Calu3 (cell line): ENCODE measurements around the gene CKS2. TPM values are rescaled to one million over a fixed set of nuclear protein-coding genes. Genes with fewer than 3 reads are reported as not detected.
A peak's percentile ranks its signal among the peaks of the same experiment; 100 is the strongest.
"Not testable (repeated sequence)": the region's sequence is repeated elsewhere in the genome, so short reads cannot be mapped to it uniquely, and the experiment has no call there.

Experiments
- Bru-seq: library from RNA; stranded (reverse); fragments of 400-500 nt; gene quantifications from one replicate; lab custom pipeline; 2021; lab: Mats Ljungman, UMichigan
- BruChase-seq, 2 experiments: library from RNA; stranded (reverse); fragments of 400-500 nt; gene quantifications; one replicate each; lab custom pipeline; 2021; lab: Mats Ljungman, UMichigan
- BruUV-seq: library from RNA; stranded (reverse); fragments of 400-500 nt; replicated peaks from 2 replicates; lab custom pipeline; 2021; lab: Mats Ljungman, UMichigan
- CTCF ChIA-PET: fragments of 300-600 bp; sonication (Branson Sonifier 250); formaldehyde crosslinking; loops from one replicate; lab custom pipeline; 2022; ENCODE audit warnings: antibody characterized with exemption; lab: Charles Lee
- DNase-seq: peaks from one replicate; pipeline ENCODE4 v3.0.0; 2022
- H3K27ac Mint-ChIP-seq: one replicate; pipeline ENCODE4 v1.8.0; 2022; ENCODE audit warnings: mixed read lengths; ENCODE audit not compliant: unreplicated experiment
- H3K27me3 Mint-ChIP-seq: one replicate; pipeline ENCODE4 v1.8.0; 2022; ENCODE audit warnings: mixed read lengths; ENCODE audit not compliant: unreplicated experiment
- H3K36me3 Mint-ChIP-seq: one replicate; pipeline ENCODE4 v1.8.0; 2022; ENCODE audit warnings: mild to moderate bottlenecking, moderate library complexity, mixed read lengths; ENCODE audit not compliant: insufficient read depth, unreplicated experiment
- H3K4me1 Mint-ChIP-seq: one replicate; pipeline ENCODE4 v1.8.0; 2022; ENCODE audit warnings: mild to moderate bottlenecking, low read depth, mixed read lengths; ENCODE audit not compliant: unreplicated experiment
- H3K4me3 Mint-ChIP-seq: one replicate; pipeline ENCODE4 v1.8.0; 2022; ENCODE audit warnings: mild to moderate bottlenecking, low read depth, moderate library complexity, mixed read lengths; ENCODE audit not compliant: unreplicated experiment
- H3K9me3 Mint-ChIP-seq: one replicate; pipeline ENCODE4 v1.8.0; 2022; ENCODE audit warnings: low read depth, mixed read lengths; ENCODE audit not compliant: unreplicated experiment
- CTCF ChIP-seq: fragments of 200-600 bp; IDR thresholded peaks from one replicate; pipeline ENCODE4 v1.8.0; 2022; ENCODE audit warnings: antibody characterized with exemption; ENCODE audit not compliant: unreplicated experiment
- intact Hi-C: fragments of 100-400 bp; cut with micrococcal nuclease; formaldehyde crosslinking; loops from one replicate; pipeline ENCODE4 v1.10.0; 2022; ENCODE audit not compliant: unreplicated experiment
- long read RNA-seq: library from polyadenylated mRNA; stranded (forward); transcript quantifications from one replicate; pipeline ENCODE4 v2.0.0, GENCODE V29; 2022
- total RNA-seq: library from RNA; stranded (reverse); gene quantifications from 2 replicates; pipeline ENCODE4 v1.2.3, GENCODE V29; 2022

CKS2 gene
- total RNA-seq (99.5 and 116 TPM in 2 replicates), Bru-seq, nascent RNA (percentile 96 among the genes with signal in this experiment), BruChase-seq, experiment 1, labeled RNA remaining after a 6-hour chase (percentile 94 among the genes with signal in this experiment), BruChase-seq, experiment 2, labeled RNA remaining after a 2-hour chase (percentile 97 among the genes with signal in this experiment)
- long read RNA-seq, transcript CKS2-201 (3 exons, 613 nt) = major isoform, 282 of 286 reads
- long read RNA-seq, partial matches to known transcripts = 4 of 286 reads
- long read RNA-seq, other reads (novel, unspliced or antisense) = 0 of 286 reads

GRCh38 chr9:89310475-89311345, at the start of gene CKS2:
CKS2 (plus strand) TSS chr9:89311195; CDS start chr9:89311293, 98 bp downstream.
- peak within 1 kb of the TSS; percentile 100 for H3K27ac Mint-ChIP-seq
- H3K27me3 Mint-ChIP-seq = no peaks in the 10 kb centered on the region
- H3K4me3 Mint-ChIP-seq = peak within 1 kb of the TSS; percentile 81
- H3K9me3 Mint-ChIP-seq = no peaks in the 10 kb centered on the region
- intact Hi-C loops = no loop called here
- no TSS peak for BruUV-seq
- H3K4me1 Mint-ChIP-seq = no peaks in the 10 kb centered on the region
- TF ChIP-seq CTCF = no peak
- peak; percentile 97 for DNase-seq
- CTCF ChIA-PET = no interaction called here
- H3K36me3 Mint-ChIP-seq = peaks cover 55% of the 10 kb centered on the region

- intact Hi-C loops = no loop called here
- BruUV-seq = no TSS peak
- no peak overlapping the region for H3K4me3 Mint-ChIP-seq
- H3K27ac Mint-ChIP-seq = no peak overlapping the region
- H3K9me3 Mint-ChIP-seq = peaks cover 18% of the 10 kb centered on the region
- H3K36me3 Mint-ChIP-seq = no peaks in the 10 kb centered on the region
- CTCF ChIA-PET = no interaction called here
- no peaks in the 10 kb centered on the region for H3K4me1 Mint-ChIP-seq
- no peak for TF ChIP-seq CTCF
- no peaks in the 10 kb centered on the region for H3K27me3 Mint-ChIP-seq
- no peak for DNase-seq
Observed at GRCh38 chr9:89273528-89274279, 37.3 kb upstream of the CKS2 start.

- Mint-ChIP-seq H3K36me3 (no peaks in the 10 kb centered on the region), H3K27ac (no peak overlapping the region), H3K4me1 (no peaks in the 10 kb centered on the region), H3K27me3 (no peaks in the 10 kb centered on the region), H3K4me3 (no peak overlapping the region), H3K9me3 (peaks cover 15% of the 10 kb centered on the region)
- BruUV-seq = no TSS peak
- DNase-seq = no peak
- CTCF ChIA-PET = no interaction called here
- no peak for TF ChIP-seq CTCF
- intact Hi-C loops = loop anchor here (5.0 kb wide), 2 partner anchors 273 to 683 kb away; no protein-coding TSS in a partner anchor
Observed at GRCh38 chr9:89274838-89275237, 36.2 kb upstream of the CKS2 start.

GRCh38 chr9:89276040-89276439, 35.0 kb upstream of the CKS2 start:
- H3K27me3 Mint-ChIP-seq, H3K4me1 Mint-ChIP-seq, H3K36me3 Mint-ChIP-seq, DNase-seq, BruUV-seq, H3K27ac Mint-ChIP-seq, H3K4me3 Mint-ChIP-seq, CTCF ChIA-PET: not testable (repeated sequence)
- intact Hi-C loops = loop anchor here (5.0 kb wide), 2 partner anchors 274 to 684 kb away; no protein-coding TSS in a partner anchor
- H3K9me3 Mint-ChIP-seq = peaks cover 15% of the 10 kb centered on the region
